ENCODE data around the gene MET. TPM values are rescaled to one million over a fixed set of nuclear protein-coding genes. Genes with fewer than 3 reads are reported as not detected.

MET gene
- total and polyA plus RNA-seq, 2 of the 13 experiments (the other 11 are each of a cell fraction or from before 2014, with no cell fraction given): 21.8 to 31.5 TPM

GRCh38 chr7:116806046-116806944 is 134.3 kb downstream of the MET start (continued):
- TF ChIP-seq RARA (CRISPR knock-in tag; IDR thresholded peaks at IDR 0.05) (peak; percentile 89), ISL2 (CRISPR knock-in tag; IDR thresholded peaks at IDR 0.05) (peak; percentile 93), ZFP37 (CRISPR knock-in tag; IDR thresholded peaks at IDR 0.05; ENCODE audit: borderline replicate concordance) (no peak), ZMYM4 (CRISPR knock-in tag; IDR thresholded peaks at IDR 0.05) (peak; percentile 57), ZNF446 (CRISPR knock-in tag; IDR thresholded peaks at IDR 0.05) (no peak), NBN (conservative IDR thresholded peaks at IDR 0.05) (no peak), ZNF883 (CRISPR knock-in tag; IDR thresholded peaks at IDR 0.05; ENCODE audit: not compliant biosample characterization) (no peak), ARHGAP35 (CRISPR knock-in tag; IDR thresholded peaks at IDR 0.05; ENCODE audit: borderline replicate concordance) (no peak), KMT2A (CRISPR knock-in tag; IDR thresholded peaks at IDR 0.05) (peak; percentile 59; the same call in 1 of the 2 replicates), ZFAT (CRISPR knock-in tag; conservative IDR thresholded peaks at IDR 0.05) (no peak), GPN1 (CRISPR knock-in tag; IDR thresholded peaks at IDR 0.05; ENCODE audit: borderline replicate concordance) (no peak), SALL1 (CRISPR knock-in tag; IDR thresholded peaks at IDR 0.05) (peak; percentile 94), TEAD2 (CRISPR knock-in tag; IDR thresholded peaks at IDR 0.05) (no peak), ZFX (CRISPR knock-in tag; IDR thresholded peaks at IDR 0.05; ENCODE audit: low read depth) (no peak), RCOR2 (CRISPR knock-in tag; IDR thresholded peaks at IDR 0.05) (peak; percentile 85), TSC22D2 (CRISPR knock-in tag; IDR thresholded peaks at IDR 0.05; ENCODE audit: borderline replicate concordance) (no peak), CCAR2 (optimal IDR thresholded peaks at IDR 0.05; ENCODE audit: low read depth, low read length) (no peak), MAF1 (CRISPR knock-in tag; IDR thresholded peaks at IDR 0.05; ENCODE audit: borderline replicate concordance) (no peak), ZNF674 (CRISPR knock-in tag; IDR thresholded peaks at IDR 0.05; ENCODE audit: low read depth) (no peak), ETV5 (CRISPR knock-in tag; IDR thresholded peaks at IDR 0.05; ENCODE audit: borderline replicate concordance) (peak; percentile 44; the same call in 1 of the 2 replicates), PPARG (CRISPR knock-in tag; conservative IDR thresholded peaks at IDR 0.05) (peak; percentile 75), ZNF678 (CRISPR knock-in tag; IDR thresholded peaks at IDR 0.05) (no peak)
- TF ChIP-seq, protein P1, sequence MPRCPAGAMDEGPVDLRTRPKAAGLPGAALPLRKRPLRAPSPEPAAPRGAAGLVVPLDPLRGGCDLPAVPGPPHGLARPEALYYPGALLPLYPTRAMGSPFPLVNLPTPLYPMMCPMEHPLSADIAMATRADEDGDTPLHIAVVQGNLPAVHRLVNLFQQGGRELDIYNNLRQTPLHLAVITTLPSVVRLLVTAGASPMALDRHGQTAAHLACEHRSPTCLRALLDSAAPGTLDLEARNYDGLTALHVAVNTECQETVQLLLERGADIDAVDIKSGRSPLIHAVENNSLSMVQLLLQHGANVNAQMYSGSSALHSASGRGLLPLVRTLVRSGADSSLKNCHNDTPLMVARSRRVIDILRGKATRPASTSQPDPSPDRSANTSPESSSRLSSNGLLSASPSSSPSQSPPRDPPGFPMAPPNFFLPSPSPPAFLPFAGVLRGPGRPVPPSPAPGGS (CRISPR knock-in tag; IDR thresholded peaks at IDR 0.05): no peak
- TF ChIP-seq, protein P2, sequence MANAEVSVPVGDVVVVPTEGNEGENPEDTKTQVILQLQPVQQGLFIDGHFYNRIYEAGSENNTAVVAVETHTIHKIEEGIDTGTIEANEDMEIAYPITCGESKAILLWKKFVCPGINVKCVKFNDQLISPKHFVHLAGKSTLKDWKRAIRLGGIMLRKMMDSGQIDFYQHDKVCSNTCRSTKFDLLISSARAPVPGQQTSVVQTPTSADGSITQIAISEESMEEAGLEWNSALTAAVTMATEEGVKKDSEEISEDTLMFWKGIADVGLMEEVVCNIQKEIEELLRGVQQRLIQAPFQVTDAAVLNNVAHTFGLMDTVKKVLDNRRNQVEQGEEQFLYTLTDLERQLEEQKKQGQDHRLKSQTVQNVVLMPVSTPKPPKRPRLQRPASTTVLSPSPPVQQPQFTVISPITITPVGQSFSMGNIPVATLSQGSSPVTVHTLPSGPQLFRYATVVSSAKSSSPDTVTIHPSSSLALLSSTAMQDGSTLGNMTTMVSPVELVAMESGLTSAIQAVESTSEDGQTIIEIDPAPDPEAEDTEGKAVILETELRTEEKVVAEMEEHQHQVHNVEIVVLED (CRISPR knock-in tag; IDR thresholded peaks at IDR 0.05; ENCODE audit: borderline replicate concordance): no peak
- TF ChIP-seq, protein P3, sequence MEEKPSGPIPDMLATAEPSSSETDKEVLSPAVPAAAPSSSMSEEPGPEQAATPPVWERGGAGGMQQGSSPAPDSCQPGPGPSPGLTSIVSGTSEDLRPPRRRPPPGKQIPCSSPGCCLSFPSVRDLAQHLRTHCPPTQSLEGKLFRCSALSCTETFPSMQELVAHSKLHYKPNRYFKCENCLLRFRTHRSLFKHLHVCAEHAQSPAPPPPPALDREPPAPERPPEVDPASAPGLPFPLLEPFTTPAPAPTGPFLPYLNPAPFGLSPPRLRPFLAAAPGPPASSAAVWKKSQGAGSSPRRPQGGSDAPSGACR (CRISPR knock-in tag; IDR thresholded peaks at IDR 0.05): no peak
- TF ChIP-seq, protein P4, sequence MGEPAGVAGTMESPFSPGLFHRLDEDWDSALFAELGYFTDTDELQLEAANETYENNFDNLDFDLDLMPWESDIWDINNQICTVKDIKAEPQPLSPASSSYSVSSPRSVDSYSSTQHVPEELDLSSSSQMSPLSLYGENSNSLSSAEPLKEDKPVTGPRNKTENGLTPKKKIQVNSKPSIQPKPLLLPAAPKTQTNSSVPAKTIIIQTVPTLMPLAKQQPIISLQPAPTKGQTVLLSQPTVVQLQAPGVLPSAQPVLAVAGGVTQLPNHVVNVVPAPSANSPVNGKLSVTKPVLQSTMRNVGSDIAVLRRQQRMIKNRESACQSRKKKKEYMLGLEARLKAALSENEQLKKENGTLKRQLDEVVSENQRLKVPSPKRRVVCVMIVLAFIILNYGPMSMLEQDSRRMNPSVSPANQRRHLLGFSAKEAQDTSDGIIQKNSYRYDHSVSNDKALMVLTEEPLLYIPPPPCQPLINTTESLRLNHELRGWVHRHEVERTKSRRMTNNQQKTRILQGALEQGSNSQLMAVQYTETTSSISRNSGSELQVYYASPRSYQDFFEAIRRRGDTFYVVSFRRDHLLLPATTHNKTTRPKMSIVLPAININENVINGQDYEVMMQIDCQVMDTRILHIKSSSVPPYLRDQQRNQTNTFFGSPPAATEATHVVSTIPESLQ (CRISPR knock-in tag; conservative IDR thresholded peaks at IDR 0.05): no peak

All from HepG2 (cell line).